ENCODE data around the gene ZNF593.

Gene ZNF593

DNA sequence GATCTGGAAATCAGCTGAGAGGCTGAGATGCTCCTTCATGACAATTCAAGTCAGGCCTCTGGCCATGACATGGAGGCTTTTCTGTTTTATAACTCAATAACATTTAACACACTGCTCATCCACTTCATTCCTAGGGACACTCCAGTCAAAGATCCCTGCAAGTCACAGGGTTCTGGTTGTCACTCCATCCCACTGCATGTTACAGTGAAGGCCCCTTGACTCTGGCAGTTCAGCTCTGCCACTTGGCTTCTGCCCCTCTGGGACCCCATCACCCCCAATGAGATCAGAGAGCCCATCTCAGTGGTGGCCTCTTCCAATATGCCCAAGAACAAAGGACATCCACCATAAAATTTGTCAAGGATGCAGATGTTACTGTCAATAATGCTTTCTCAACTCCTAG lies 20.8 kb upstream of the ZNF593 start:
- no peak for DNase-seq (ENCODE audit: low read depth)

DNA sequence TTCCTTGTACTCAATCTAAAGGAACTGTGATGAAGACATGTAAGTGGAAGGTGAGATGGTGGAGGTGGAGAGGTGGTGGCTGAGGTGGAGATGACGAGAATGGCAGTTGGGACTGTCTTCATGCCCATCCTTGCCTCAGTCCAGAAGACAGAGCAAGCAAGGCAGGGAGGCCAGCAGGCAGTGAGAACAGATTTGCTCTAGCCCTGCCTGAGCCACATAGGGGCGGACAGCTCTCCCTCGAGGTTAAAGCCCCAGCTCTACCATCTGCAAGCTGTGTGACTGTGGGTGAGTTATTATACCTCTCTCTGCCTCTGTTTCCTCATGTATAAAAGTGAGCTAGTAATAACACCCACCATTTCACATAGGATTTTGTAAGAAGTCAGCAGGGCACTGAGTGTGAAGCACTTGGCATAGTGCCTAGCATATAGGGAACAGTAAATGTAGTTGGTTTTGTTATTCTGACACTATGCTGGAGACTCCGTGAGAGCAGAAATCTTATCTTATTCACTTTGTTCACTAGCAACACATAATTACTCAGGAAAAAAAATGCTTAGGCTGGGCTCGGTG lies 15.7 kb upstream of the ZNF593 start:
- DNase-seq (ENCODE audit: low read depth) = no peak

DNA sequence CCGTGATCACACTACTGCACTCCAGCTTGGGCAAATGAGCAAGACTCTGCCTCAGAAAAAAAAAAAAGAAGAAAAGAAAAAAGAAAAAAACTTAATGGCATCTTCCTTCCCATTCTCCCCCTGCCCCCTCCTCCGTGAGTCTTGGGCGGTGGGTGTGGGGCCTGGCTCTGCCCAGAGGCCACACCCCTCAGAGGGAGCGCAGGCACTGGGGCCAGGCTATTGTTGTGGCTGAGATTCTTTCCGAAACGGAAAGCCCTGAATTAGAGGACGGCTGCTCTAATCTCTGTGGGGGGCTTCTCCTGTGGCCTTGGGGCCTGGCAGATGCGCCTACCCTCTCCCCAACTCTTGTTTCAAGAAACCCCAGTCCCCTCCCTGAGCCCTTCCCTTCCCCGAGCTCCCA lies 15.0 kb upstream of the ZNF593 start:
- no peak for DNase-seq (ENCODE audit: low read depth)

DNA sequence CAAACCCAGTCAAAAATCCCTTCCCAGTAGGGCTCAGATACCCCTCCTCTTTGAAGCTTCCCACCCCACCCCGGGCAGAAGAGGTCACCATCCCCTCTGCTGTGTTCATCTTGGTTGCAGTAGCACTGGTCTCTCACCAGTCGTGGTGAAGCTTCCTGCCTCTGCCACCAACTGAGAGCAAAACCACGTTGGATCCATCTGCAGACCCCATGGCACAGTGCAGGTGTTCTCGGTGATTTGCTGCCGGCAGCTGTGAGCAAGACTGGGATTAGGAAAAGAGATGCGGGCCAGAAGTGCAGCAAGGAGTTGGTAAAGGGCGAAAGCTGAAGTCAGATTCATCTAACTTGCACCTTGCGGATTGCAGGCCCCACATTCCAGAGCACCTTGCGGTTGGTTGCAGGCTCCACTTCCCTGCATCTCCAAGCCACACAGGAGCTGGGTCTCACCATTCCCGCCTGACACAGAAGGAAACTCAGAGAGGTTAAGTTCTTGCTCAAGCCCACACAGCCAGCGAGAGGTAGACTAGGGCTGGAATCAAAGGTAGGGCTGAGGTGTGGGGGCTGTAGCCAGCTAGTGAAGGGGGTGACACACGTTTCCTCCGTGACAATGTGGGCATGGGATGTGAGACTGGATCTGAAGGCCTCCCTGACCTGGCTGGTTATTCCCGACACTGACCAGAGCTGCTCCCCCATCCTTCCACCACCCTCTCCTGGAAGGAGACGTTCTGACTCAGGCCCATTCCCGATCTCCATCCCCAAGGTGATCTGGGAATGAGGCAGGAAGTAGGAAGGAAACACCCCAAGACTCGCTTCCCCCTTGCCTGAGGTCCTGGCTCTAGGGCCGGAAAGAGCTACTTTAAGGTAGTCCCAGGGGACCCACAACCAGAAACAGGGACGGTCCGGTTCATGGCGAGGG lies 14.1 kb upstream of the ZNF593 start:
- DNase-seq (ENCODE audit: low read depth) = no peak

DNA sequence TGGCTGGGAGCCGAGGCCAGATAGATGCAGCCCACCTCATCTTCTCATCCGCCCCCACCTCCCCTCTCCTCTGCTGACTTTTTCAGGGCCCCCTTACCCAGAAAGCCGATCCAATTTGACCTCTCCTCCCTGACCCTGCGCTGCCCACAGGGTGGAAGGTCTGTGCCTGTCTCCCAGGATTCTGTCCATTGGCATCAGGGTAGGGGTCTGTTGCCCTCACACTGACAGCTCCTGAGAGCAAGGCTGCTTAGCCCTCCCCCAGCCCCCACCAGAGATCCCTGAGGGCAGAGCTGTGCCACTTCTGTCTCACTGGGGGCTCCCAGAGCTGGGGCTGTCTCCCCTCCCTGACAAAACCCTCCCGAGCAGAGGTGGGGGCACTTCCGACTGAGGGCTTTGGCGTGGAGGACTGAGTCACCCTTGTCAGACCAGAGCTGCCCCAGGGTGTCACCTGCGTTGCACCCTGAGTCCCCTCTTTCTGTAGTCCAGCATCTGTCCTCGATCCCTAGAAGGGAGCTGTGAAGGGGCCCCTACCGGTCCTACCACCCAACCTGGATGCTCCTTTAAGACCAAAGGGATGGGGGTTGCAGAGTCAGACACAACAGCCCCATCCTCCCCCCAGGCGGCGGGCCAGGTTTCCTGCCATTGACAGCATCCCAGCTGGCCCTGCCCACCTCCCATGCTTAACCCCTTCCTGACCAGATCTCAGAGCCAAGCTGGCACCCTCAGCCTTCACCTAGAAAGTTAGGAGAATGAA lies 13.2 kb upstream of the ZNF593 start:
- no peak for DNase-seq (ENCODE audit: low read depth)

DNA sequence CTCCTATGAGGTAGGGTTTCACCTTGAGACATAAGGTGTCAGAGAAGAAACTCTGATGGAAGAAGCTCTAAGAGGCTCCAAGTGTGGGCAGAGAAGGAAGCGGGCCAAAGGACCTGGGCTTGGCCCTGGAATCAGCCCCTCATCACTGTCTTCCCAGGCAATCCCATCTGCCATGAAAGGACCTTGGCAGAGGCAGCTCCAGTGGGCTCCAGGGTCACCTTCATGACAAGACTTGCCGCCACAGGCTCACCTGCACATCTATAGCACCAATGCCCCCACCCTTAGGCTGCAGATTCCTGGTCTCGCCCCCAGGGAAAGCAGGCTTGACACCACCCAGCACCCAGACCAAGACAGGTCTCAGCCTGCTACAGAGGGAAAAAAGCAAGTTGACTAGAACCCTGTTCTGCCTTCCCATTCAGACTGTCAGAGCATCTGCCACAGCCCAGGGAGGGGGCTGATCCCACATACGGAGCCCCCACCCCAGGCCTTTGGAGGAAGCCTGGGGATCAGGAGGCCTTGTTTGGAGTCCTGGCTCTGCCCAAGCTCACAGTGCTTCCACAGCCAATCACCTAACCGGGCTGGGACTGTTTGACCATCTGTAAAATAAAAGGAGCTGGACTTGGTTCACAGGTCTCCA lies 11.3 kb upstream of the ZNF593 start:
- no peak for DNase-seq (ENCODE audit: low read depth)

DNA sequence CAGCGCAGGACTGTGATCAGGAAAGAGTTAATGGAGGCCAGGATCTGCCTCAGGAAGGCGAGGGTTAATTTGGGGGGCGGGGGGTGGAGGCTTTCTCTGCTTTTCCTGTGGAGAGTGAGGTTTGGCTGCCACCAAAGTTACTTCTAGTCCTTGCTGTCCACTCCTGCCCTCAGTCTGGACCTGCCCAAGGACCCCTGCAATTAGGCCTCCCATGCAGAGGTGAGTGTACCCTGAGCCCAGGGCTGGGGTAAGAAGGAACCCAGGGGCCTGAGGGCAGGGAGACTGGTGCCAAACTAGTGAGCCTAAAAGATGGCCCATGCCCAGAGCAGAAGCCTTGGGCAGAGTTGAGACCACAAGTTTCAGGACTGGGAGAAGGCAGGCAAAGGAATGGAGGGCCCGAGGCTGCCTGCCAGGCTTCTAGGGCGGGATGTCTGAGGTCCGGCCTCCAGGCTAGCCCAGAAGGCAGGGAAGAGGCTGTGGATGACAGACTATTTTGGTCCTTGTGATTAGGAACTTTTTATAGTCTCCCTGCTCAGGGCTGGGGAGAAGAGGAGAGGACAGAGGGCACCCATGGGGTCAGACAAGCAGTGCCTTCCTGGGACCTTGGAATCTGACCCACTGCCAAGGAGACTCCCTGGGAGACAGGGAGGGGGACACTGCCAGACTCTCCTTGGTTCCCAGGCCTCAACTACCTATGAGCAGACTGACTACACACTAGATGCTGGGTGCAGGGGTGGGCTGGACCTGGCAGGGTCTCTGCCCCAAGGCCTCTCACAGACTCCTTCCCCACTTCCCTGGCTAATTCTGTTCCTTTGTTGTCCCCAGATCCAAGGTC lies 10.6 kb upstream of the ZNF593 start, which contains the start of gene FAM110D:
Gene FAM110D, plus strand, starts transcription at position 172 of the 835 bp plus-strand sequence. CDS start 2,213 bp downstream, outside the sequence.
- no peak for DNase-seq (ENCODE audit: low read depth)

DNA sequence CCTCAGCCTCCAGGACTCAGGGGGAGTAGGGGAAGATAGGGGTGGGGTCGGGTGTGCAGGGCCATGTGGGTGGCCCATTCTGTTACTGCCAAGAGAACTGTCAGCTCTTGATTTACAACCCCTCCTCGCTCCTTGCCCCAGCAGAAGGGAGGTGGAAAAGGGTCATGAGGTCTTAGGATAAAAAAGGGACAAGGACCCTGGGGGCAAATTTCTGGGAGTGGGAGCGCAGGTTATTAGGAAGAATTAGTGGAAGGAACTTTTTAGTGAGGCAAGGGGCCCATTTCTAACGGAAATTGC lies 10.0 kb upstream of the ZNF593 start:
- no peak for DNase-seq (ENCODE audit: low read depth)

DNA sequence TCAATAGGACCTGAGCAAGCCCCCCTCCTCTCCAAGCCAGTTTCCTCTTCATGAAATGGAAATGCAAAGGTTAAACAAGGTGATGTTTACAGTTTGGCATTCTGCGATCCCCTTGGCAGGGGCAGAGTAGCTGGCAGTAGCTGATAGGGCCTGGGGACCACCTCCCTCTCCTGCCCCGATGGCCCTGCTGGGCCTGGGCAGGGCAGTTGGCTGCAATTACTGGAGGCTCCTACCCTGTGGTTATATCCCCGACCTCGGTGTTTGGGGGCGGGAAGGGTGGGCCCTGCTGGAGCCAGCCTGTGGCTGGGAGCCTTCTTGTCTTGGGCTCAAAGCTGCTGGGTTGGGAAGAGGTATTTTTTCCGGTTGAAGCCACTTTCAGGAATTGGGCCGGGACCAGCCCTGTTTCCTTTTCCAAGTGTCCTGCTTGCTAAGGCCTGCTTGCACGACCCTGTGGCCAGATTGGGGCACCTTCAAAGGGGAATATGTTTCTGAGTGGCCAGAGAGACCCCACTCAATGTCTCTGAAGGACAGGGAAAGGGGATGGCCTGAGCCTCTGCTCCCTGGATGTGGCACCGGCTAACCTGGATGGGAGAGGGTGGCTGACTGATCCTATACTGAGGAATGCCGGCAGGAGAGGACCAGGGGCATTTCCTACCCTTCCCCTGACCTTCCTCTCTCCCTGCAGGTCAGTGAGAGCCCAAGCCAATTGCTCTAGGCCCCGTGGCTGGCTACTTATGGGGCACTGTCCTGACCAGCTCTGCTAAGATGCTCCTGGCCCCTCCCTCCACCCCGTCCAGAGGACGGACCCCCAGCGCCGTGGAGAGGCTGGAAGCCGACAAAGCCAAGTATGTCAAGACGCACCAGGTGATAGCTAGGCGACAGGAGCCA lies 8.9 kb upstream of the ZNF593 start:
- DNase-seq (ENCODE audit: low read depth) = no peak

DNA sequence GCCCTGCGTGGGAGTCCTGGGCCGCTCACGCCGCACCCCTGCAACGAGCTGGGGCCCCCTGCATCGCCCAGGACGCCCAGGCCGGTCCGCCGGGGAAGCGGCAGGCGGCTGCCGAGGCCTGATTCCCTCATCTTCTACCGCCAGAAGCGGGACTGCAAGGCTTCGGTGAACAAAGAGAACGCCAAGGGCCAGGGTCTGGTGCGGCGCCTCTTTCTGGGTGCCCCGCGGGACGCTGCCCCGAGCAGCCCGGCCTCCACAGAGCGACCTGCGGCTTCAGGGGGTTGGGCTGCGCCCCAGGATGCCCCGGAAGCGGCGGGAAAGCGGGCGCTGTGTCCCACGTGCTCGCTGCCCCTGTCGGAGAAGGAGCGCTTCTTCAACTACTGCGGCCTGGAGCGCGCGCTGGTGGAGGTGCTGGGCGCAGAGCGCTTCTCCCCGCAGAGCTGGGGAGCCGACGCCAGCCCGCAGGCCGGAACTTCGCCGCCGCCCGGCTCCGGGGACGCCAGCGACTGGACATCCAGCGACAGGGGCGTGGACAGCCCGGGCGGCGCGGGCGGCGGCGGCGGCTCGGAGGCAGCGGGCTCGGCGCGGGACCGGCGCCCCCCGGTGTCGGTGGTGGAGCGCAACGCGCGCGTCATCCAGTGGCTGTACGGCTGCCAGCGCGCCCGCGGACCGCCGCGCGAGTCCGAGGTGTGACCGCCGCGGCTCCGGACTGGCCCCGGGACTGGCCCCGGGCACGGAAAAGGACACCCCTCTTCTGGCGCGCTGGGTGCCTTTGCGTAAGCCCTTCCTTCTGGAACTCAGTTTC lies 8.1 kb upstream of the ZNF593 start:
- DNase-seq (ENCODE audit: low read depth) = peak; percentile 11

DNA sequence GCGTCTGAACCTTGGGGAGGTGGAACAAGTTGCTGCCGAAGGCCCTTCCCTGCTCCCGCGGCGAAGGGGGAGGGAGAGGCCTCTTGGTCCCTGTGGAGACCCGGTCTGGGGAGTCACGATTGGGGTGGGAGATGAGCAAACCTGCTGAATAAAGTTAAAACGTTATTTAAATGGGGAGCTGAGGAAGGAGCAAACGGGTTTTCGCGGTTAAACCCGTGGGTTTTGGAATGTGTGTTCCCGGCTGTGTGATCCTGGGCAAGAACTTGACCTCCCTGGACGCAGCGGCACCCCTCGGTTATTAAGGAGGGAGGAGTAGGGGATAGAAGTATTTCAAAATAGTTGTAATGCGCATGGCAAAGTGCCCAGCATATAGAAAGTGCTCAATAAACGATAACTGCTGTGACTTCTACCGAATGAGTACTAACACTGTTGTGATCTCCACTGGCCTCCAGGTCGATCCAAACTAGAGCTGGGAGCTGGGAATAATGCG lies 7.4 kb upstream of the ZNF593 start:
- no peak for DNase-seq (ENCODE audit: low read depth)

DNA sequence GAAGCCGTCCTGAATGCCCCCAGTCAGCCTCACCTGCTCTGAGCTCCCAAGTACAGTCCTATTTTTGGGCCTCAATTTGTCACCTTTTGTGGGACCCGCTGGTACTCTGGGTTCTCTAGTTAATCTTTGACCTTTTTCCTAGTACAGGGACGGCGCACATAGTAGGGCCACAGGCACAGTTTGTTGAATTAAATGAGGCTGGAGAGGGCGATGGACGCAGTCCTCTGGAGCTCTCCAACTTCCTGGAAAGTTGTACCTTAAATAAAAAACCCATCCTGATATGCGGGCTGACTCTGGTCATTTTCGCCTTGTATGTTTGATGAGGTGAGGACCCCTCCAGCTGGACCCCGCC lies 6.0 kb upstream of the ZNF593 start:
- DNase-seq (ENCODE audit: low read depth) = no peak

DNA sequence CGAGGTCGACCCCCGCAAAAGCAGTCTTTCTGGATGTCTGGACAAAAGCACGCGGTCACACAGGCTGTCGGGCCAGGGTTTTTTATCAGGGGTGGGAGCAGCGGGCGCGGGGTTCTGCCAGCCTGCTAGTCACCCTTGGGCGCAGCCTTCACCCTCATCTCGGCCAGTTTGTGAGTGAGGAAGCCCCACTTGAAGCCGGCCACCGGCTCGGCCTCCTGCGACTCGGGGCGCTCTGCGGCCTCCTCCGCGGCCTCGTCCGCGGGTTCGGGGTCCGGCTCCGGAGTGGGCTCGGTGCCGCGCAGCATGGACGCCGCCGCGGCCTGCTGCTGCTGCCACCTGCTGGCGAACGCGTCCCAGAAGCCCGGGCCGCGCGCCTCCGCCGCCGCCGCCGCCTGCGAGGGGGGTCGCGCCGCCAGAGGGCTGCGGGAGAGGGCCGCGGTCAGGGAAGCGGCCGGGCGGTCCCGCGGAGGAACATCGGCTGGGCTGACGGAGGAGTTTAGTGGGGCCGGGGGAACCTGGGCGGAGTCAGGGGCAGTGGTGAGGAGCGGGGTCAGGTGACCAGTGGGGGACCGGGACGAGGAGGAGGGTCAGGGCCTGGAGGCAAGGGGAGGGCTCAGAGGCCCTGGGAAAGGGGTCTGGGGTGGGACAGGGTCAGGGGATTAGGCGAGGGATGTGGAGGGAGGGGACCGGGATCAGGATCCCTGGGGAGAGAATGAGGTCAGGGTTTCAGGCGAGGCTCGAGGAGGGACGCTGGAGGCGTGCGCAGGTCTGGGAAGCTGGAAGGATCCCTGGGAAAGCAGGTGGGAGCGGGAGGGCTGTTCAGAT lies 5.5 kb upstream of the ZNF593 start:
- DNase-seq (ENCODE audit: low read depth) = peak; percentile 35

DNA sequence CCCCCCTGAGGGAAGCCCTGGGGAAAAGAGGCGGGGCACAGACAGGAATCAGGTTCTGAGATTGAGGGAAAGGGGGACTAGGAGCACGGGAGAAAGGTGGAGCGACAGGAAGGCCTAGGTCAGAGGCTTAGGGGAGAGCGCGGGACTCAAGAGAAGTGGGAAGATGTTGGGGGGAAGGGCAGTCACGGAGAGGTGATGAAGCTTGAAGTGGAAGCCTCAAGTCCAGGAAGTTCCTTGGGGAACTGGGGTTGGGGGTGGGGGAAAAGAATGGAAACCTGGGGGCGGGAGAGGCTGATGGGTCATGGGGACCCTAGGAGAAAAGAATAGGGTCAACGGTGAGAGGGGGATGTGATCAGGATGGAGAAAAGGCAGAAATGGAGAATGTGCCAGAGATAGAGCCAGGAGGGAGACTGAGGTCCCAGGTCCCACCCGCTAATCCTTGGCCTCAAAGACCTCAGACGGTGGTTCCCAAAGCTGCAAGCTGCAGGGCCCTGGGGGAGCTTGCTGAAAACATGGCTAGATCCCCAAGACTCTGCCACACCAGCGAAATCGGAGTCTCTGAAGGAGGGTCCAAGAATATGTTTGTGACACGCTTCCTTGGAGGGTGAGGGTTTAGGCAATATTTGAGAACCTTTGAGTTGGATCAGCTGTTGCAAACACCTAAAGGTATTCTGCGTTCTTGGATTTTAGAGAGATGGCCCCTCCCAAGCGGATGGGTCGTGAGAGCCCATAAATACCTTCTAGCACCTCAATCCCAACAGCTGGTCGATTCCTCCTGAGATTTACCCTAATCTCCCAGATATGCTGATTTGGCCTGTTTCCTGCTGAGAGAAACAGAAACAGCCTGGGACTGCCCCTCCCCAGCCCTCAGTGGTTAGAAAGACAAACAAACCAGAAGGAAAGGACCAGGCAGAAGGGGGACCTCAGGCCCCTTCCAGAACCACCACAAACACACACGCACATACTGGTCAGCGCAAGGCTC lies 4.6 kb upstream of the ZNF593 start:
- DNase-seq (ENCODE audit: low read depth) = no peak

DNA sequence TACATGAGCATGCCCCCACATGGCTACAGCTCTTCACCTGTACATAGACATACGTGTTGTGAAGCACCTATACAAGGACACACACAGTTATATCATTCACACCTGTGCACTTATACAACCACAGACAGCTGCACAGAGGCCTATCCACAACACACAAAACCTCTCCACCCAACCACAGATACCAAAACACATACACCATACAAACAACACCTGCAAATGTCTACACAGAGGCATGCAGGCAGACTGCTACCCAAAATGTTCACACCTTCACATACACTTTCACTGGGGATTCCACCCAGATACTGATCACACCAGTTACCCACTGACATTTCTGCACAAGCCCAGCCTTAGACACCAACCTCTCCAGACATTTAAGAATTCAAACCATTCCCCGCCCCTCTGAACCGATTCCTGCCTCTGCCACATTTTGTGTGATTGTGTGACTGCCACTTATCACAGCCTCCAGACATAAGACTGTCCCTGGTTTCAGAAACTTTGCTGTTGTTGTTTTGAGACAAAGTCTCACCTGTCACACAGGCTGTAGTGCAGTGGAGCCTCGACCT lies 2.9 kb upstream of the ZNF593 start:
- DNase-seq (ENCODE audit: low read depth) = no peak

DNA sequence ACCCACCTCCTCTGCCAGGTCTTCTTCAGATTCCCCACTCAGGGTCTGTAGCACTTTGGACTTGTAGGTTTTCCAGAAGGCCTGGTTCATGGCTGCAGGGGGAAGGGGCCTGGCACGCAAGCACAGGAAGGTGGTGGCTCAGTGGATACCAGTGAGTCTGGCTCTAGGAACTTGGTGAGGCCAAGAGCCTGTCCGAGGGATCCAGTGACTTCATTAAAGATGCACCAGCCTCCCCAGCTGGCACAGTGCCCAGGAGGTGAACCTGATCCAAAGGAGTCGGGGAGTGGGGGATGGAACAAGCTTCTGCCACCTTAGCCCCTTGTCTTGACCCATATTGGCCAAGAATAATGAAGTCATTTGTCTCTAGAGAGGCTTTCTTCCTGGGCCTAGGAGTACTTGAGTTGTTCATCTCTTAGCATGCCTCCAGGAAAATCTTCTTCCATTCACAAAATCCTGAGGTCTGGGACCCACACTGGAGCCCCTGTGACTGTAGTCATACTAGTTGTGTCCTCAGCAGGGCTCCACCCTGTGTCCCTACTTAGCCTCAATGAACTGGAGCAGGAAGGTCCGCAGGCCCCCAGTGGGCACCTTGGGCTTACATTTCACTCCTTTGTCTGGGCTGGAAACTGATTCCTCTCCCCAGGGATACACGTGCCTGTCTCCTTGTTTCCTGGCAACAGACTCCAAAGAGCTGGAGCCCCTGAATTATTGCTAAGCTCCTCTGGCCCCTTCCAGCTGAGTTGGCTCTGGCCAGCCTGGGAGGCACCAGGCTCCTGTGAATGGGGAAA lies 1.1 kb upstream of the ZNF593 start, which contains the start of gene C1orf232:
Gene C1orf232, minus strand, starts transcription at position 554 of the 788 bp plus-strand sequence. Its CDS starts 464 bp downstream, at position 90.
- DNase-seq (ENCODE audit: low read depth) = no peak
